Measurements from ENCODE around the gene LITAFD. TPM values are rescaled to one million over a fixed set of nuclear protein-coding genes. Genes with fewer than 3 reads are reported as not detected.

Gene LITAFD
- total and polyA plus RNA-seq, 9 of the 15 experiments (the other 6 are each of a cell fraction or from before 2014, with no cell fraction given) = not detected

DNA sequence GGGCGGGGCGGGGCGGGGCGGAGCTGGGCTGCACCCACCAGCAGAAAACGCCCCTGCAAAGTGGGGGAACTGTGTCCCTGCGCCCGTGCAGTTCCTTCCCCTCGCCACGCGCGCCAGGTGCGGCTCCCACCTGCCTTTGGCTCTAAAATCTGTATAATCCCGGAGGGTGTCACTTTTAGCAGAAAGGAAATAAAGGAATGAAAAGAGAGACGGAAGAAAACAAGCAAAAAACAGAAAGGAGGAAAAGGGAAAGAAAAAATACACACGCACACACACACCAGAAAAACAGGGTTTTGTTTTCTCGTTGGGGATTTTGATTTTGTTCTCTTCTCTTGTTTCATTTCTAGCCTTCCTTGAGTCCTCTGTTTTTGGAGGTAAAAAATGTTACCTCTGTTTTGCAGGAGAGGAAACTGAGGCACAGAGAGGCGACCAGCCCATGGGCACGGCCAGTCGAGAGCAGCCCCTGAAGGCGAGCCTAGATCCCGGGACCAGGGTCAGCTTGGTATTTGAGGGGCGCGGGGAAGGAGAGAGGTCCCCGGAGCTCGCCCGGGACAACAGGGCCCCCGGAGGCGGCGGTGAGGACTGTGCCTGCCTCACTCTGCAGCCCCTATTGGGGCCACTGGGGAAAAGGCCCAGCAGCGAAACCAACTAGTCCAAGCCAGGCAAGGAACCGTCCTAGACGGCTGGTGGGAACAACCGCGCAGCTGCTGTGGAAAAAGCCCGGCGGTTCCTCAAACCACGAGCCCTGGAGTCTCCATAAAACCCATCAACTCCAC, 12.8 kb upstream of the LITAFD start (continued):
- TF ChIP-seq, protein P1, sequence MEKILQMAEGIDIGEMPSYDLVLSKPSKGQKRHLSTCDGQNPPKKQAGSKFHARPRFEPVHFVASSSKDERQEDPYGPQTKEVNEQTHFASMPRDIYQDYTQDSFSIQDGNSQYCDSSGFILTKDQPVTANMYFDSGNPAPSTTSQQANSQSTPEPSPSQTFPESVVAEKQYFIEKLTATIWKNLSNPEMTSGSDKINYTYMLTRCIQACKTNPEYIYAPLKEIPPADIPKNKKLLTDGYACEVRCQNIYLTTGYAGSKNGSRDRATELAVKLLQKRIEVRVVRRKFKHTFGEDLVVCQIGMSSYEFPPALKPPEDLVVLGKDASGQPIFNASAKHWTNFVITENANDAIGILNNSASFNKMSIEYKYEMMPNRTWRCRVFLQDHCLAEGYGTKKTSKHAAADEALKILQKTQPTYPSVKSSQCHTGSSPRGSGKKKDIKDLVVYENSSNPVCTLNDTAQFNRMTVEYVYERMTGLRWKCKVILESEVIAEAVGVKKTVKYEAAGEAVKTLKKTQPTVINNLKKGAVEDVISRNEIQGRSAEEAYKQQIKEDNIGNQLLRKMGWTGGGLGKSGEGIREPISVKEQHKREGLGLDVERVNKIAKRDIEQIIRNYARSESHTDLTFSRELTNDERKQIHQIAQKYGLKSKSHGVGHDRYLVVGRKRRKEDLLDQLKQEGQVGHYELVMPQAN (IDR thresholded peaks at IDR 0.05; ENCODE audit: borderline replicate concordance) = peak; percentile 22; the same call in 1 of the 2 replicates
- TF ChIP-seq XRCC5 (IDR thresholded peaks at IDR 0.05; ENCODE audit: low read depth, low read length) (no peak), DPF2 (IDR thresholded peaks at IDR 0.05) (peak; percentile 14; the same call in 1 of the 2 replicates), HLTF (IDR thresholded peaks at IDR 0.05) (0 out of 2 replicates have a peak, but pooled peaks have one; percentile 64), SMARCA4 (IDR thresholded peaks at IDR 0.05) (peak; percentile 47), MCM7 (IDR thresholded peaks at IDR 0.05) (no peak), KDM2B (CRISPR knock-in tag; IDR thresholded peaks at IDR 0.05) (0 out of 2 replicates have a peak, but pooled peaks have one; percentile 15), NFRKB (IDR thresholded peaks at IDR 0.05; ENCODE audit: low read depth) (0 out of 2 replicates have a peak, but pooled peaks have one; percentile 32), TEAD2 (tag; IDR thresholded peaks at IDR 0.05) (no peak), PHF8 (IDR thresholded peaks at IDR 0.05; ENCODE audit: borderline replicate concordance, low read length) (peak; percentile 25; the same call in 1 of the 2 replicates), FOXK2 (conservative IDR thresholded peaks at IDR 0.05 in 1 of 2, IDR thresholded peaks at IDR 0.05 in 1 of 2; ENCODE audit: low read depth in 2 of 2) (peak; percentile 38 to 57; a peak in 2 of 4 replicates), JUN (IDR thresholded peaks at IDR 0.05; ENCODE audit: borderline replicate concordance, low read depth, low read length) (no peak), JUN (CRISPR knock-in tag; IDR thresholded peaks at IDR 0.05; ENCODE audit: borderline replicate concordance) (no peak)
- TF ChIP-seq, protein P2, sequence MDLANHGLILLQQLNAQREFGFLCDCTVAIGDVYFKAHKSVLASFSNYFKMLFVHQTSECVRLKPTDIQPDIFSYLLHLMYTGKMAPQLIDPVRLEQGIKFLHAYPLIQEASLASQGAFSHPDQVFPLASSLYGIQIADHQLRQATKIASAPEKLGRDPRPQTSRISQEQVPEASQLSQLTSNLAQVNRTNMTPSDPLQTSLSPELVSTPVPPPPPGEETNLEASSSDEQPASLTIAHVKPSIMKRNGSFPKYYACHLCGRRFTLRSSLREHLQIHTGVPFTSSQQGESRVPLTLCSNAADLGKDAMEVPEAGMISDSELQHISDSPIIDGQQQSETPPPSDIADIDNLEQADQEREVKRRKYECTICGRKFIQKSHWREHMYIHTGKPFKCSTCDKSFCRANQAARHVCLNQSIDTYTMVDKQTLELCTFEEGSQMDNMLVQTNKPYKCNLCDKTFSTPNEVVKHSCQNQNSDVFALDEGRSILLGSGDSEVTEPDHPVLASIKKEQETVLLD (IDR thresholded peaks at IDR 0.05) = peak; percentile 59; the same call in 1 of the 2 replicates
- TF ChIP-seq, protein P3, sequence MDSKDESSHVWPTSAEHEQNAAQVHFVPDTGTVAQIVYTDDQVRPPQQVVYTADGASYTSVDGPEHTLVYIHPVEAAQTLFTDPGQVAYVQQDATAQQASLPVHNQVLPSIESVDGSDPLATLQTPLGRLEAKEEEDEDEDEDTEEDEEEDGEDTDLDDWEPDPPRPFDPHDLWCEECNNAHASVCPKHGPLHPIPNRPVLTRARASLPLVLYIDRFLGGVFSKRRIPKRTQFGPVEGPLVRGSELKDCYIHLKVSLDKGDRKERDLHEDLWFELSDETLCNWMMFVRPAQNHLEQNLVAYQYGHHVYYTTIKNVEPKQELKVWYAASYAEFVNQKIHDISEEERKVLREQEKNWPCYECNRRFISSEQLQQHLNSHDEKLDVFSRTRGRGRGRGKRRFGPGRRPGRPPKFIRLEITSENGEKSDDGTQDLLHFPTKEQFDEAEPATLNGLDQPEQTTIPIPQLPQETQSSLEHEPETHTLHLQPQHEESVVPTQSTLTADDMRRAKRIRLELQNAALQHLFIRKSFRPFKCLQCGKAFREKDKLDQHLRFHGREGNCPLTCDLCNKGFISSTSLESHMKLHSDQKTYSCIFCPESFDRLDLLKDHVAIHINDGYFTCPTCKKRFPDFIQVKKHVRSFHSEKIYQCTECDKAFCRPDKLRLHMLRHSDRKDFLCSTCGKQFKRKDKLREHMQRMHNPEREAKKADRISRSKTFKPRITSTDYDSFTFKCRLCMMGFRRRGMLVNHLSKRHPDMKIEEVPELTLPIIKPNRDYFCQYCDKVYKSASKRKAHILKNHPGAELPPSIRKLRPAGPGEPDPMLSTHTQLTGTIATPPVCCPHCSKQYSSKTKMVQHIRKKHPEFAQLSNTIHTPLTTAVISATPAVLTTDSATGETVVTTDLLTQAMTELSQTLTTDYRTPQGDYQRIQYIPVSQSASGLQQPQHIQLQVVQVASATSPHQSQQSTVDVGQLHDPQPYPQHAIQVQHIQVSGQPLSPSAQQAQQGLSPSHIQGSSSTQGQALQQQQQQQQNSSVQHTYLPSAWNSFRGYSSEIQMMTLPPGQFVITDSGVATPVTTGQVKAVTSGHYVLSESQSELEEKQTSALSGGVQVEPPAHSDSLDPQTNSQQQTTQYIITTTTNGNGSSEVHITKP (IDR thresholded peaks at IDR 0.05; ENCODE audit: partially characterized antibody) = peak; percentile 45
- TF ChIP-seq, protein P4, sequence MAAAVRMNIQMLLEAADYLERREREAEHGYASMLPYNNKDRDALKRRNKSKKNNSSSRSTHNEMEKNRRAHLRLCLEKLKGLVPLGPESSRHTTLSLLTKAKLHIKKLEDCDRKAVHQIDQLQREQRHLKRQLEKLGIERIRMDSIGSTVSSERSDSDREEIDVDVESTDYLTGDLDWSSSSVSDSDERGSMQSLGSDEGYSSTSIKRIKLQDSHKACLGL (CRISPR knock-in tag; IDR thresholded peaks at IDR 0.05; ENCODE audit: borderline replicate concordance, poor library complexity, severe bottlenecking) = no peak
